Measurements from ENCODE around the gene SLC16A1. TPM values are rescaled to one million over a fixed set of nuclear protein-coding genes. Genes with fewer than 3 reads are reported as not detected.

Gene SLC16A1
- total and polyA plus RNA-seq, 2 donors (not counting 3 experiments of a cell fraction or from before 2014, with no cell fraction given) = 148 to 188 TPM

DNA sequence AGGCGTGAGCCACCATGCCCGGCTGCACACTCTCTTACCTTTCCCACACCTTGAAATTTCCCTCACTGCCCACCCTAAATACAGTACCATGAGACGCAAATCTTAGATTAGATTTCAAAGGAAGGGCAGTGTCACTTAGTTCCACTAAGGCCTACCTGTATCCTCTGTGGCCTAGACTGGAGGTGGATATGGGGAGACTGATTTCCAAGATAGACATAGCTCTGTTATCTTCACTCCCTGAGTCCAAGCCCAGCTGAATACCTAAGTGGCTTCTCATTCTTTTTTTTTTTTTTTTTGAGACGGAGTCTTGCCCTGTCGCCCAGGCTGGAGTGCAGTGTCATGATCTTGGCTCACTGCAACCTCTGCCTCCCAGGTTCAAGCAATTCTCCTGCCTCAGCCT lies 89.0 kb downstream of the SLC16A1 start:
- FAIRE-seq = no peak
- intact Hi-C loops (cut with micrococcal nuclease) (loop anchor here (1.0 to 5.0 kb wide), 5 partner anchors 12 to 90 kb away; partner anchors contain the start of gene SLC16A1), dilution Hi-C loops (cut with MboI; ENCODE audit: extremely low pct_ligation_motif_present, low sequenced_read_pairs) (no loop called here)
- Histone ChIP-seq H3K27me3 (ENCODE audit: control insufficient read depth in 2 of 2, insufficient read depth in 2 of 2, low read length in 2 of 2) (no peaks in the 10 kb centered on the region), H3K9ac (replicated peaks; ENCODE audit: extremely low read depth, insufficient read depth, low read length) (peak overlapping the region; percentile 88), H3K4me1 (ENCODE audit: control insufficient read depth, extremely low read depth, insufficient read depth, low read length) (peaks cover 43% of the 10 kb centered on the region), H3K27ac (ENCODE audit: insufficient read depth, low read depth, low read length) (peak overlapping the region; percentile 97), H2AFZ (ENCODE audit: low read depth, low read length) (no peak overlapping the region), H3K36me3 (ENCODE audit: control insufficient read depth in 2 of 2, extremely low read depth in 1 of 2, insufficient read depth in 2 of 2, low read length in 2 of 2) (no peaks in the 10 kb centered on the region), H3K79me2 (ENCODE audit: control insufficient read depth, insufficient read depth, low read length) (peaks cover 2% of the 10 kb centered on the region), H3K4me2 (ENCODE audit: insufficient read depth, low read length) (no peak overlapping the region), H4K20me1 (replicated peaks; ENCODE audit: control insufficient read depth, extremely low read depth, insufficient read depth, low read length) (no peaks in the 10 kb centered on the region), H3K9me3 (replicated peaks; ENCODE audit: control insufficient read depth, insufficient read depth, low read length) (no peaks in the 10 kb centered on the region), H3K9me1 (replicated peaks; ENCODE audit: control insufficient read depth, extremely low read depth, insufficient read depth, low read length) (no peaks in the 10 kb centered on the region), H3K4me3 (replicated peaks in 1 of 3; ENCODE audit: insufficient read depth in 1 of 3, low read depth in 1 of 3, low read length in 3 of 3) (no peak overlapping the region)
- POLR2A ChIA-PET = interaction anchor here (1.5 kb wide), 1 partner anchor 48 kb away, joined by 5 read pairs; no protein-coding TSS in a partner anchor
- CTCF ChIA-PET = interaction anchor here (0.6 to 1.1 kb wide), 5 partner anchors 48 to 206 kb away, joined by 3 to 5 read pairs (median 3); partner anchors contain the start of gene LRIG2
- BruUV-seq (replicated peaks) = no TSS peak
- TF ChIP-seq EZH2 (IDR thresholded peaks at IDR 0.05; ENCODE audit: borderline replicate concordance, low read depth, low read length, severe bottlenecking) (no peak), MYC (IDR thresholded peaks at IDR 0.05; ENCODE audit: low read depth, low read length) (no peak), JUN (IDR thresholded peaks at IDR 0.05; ENCODE audit: borderline replicate concordance, insufficient read depth, insufficient read length, low read depth) (no peak), POLR2AphosphoS5 (IDR thresholded peaks at IDR 0.05; ENCODE audit: insufficient read depth, low read depth, low read length) (no peak), GATA2 (IDR thresholded peaks at IDR 0.05; ENCODE audit: insufficient read depth, insufficient read length, low read depth, low read length) (no peak), POLR2A (IDR thresholded peaks at IDR 0.05; ENCODE audit: low read depth, low read length) (no peak), FOS (IDR thresholded peaks at IDR 0.05; ENCODE audit: borderline replicate concordance, insufficient read depth, low read length) (no peak)
- TF ChIP-seq, protein P1, sequence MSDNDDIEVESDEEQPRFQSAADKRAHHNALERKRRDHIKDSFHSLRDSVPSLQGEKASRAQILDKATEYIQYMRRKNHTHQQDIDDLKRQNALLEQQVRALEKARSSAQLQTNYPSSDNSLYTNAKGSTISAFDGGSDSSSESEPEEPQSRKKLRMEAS (IDR thresholded peaks at IDR 0.05; ENCODE audit: insufficient read depth, insufficient read length) = no peak
- TF ChIP-seq, protein P2, sequence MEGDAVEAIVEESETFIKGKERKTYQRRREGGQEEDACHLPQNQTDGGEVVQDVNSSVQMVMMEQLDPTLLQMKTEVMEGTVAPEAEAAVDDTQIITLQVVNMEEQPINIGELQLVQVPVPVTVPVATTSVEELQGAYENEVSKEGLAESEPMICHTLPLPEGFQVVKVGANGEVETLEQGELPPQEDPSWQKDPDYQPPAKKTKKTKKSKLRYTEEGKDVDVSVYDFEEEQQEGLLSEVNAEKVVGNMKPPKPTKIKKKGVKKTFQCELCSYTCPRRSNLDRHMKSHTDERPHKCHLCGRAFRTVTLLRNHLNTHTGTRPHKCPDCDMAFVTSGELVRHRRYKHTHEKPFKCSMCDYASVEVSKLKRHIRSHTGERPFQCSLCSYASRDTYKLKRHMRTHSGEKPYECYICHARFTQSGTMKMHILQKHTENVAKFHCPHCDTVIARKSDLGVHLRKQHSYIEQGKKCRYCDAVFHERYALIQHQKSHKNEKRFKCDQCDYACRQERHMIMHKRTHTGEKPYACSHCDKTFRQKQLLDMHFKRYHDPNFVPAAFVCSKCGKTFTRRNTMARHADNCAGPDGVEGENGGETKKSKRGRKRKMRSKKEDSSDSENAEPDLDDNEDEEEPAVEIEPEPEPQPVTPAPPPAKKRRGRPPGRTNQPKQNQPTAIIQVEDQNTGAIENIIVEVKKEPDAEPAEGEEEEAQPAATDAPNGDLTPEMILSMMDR (IDR thresholded peaks at IDR 0.05; ENCODE audit: extremely low read depth in 1 of 2, insufficient read depth in 1 of 2, low read depth in 1 of 2, low read length in 2 of 2) = no peak
- no peak for DNase-seq (ENCODE audit: low read depth, low spot score)

All from endothelial cell of umbilical vein (primary cell).